Smooth muscle cell (in vitro differentiated cells): ENCODE results near the gene VDAC1. TPM values are rescaled to one million over a fixed set of nuclear protein-coding genes. Genes with fewer than 3 reads are reported as not detected.

Experiments
- DNase-seq: peaks from one replicate; lab custom pipeline; 2025; ENCODE audit not compliant: unreplicated experiment; lab: John Stamatoyannopoulos, UW
- H2AFZ ChIP-seq: fragments of 200-600 bp; sonication (generic); 2 replicates; pipeline ENCODE4 v1.6.0; 2016; ENCODE audit warnings: antibody characterized with exemption, low read depth, mild to moderate bottlenecking
- H3F3A ChIP-seq: fragments of 200-600 bp; sonication (generic); 2 replicates; pipeline ENCODE4 v1.6.0; 2017; ENCODE audit warnings: antibody characterized with exemption, low read depth
- H3K27ac ChIP-seq: fragments of 200-600 bp; sonication (generic); 2 replicates; pipeline ENCODE4 v1.5.1; 2016; ENCODE audit warnings: low read depth, mild to moderate bottlenecking
- H3K27me3 ChIP-seq: fragments of 200-600 bp; sonication (generic); 2 replicates; pipeline ENCODE4 v1.6.1; 2016; ENCODE audit warnings: low read depth, mild to moderate bottlenecking
- H3K36me3 ChIP-seq: fragments of 200-600 bp; sonication (generic); 2 replicates; pipeline ENCODE4 v1.5.1; 2016; ENCODE audit warnings: low read depth
- H3K4me1 ChIP-seq: fragments of 200-600 bp; sonication (generic); 2 replicates; pipeline ENCODE4 v1.5.1; 2016; ENCODE audit warnings: low read depth
- H3K4me2 ChIP-seq: fragments of 200-600 bp; sonication (generic); 2 replicates; pipeline ENCODE4 v1.6.0; 2016; ENCODE audit warnings: mild to moderate bottlenecking
- H3K4me3 ChIP-seq: fragments of 200-600 bp; sonication (generic); 2 replicates; pipeline ENCODE4 v1.5.1; 2016; ENCODE audit warnings: mild to moderate bottlenecking
- H3K79me2 ChIP-seq: fragments of 200-600 bp; sonication (generic); 2 replicates; pipeline ENCODE4 v1.6.0; 2016; ENCODE audit warnings: low read depth, mild to moderate bottlenecking
- H3K9ac ChIP-seq: fragments of 200-600 bp; sonication (generic); 2 replicates; pipeline ENCODE4 v1.6.0; 2016; ENCODE audit warnings: low read depth
- H3K9me3 ChIP-seq: fragments of 200-600 bp; sonication (generic); replicated peaks from 2 replicates; pipeline ENCODE4 v1.5.1; 2016; ENCODE audit warnings: low read depth
- H4K20me1 ChIP-seq: fragments of 200-600 bp; sonication (generic); 2 replicates; pipeline ENCODE4 v1.6.0; 2016; ENCODE audit warnings: low read depth
- CTCF ChIP-seq: fragments of 200-600 bp; sonication (generic); IDR thresholded peaks from 2 replicates; pipeline ENCODE4 v1.5.1; 2017; ENCODE audit warnings: borderline replicate concordance, mild to moderate bottlenecking, antibody characterized with exemption; ENCODE audit not compliant: insufficient read depth, poor library complexity, severe bottlenecking
- WGBS: methylation state at CpG from one replicate; pipeline ENCODE4 v1.1.7; 2016; ENCODE audit warnings: low lambda C conversion rate; 5-methylcytosine and 5-hydroxymethylcytosine counted together
- polyA plus RNA-seq: library from polyadenylated mRNA; unstranded; fragments of >200 nt; fragmentation: Nextera tagmentation; extraction: Ambion mirVana; gene quantifications from 2 replicates; pipeline ENCODE4 v1.2.1, GENCODE V29; 2016
- total RNA-seq: library from RNA; depleted of rRNA; stranded (reverse); fragments of >200 nt; gene quantifications from 2 replicates; pipeline ENCODE4 v1.2.3, GENCODE V29; 2014

Gene VDAC1
- total and polyA plus RNA-seq, 2 experiments from 2014 or later, result 221 to 252 TPM

DNA sequence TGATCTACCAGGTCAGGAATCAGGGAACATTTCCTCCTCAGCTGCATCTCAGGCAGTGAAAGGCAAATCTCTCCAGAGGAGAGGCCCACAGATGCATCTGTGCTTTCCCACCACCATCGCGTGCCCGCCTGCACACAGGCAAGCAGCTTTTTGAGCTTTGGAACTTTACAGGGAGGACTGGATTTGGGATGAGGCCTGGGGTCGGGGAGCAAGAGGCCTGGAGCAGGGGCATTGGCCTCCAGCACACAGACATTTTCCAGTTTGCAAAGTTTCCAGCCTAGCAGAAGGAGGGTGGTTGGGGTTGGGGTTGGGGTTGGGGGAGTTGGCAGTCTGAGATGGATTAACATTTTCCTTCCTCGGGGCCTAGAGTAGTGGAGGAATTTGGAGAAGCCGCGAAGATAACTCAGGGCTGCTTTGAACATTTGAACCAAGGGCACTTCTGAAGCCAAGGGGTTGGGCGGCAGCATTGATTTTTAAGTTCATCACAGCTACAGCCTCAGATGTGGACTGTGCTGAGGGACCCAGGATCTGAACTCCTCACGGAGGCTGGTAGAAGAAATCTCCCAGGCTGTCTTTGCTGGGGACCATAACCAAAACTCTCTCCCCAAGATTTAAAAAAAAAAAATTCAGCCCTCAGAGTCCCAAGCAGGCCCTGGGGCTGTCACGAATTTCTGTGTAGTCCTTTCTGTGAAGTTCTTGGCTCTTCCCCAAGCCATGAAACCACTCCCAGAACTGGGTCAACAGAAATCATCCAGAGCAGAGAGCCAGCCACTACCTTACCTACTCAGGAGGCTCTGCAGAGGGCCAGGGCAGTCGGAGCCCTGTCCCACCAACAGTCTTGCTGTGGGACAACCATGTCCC, 61.9 kb downstream of the VDAC1 start:
- Histone ChIP-seq H3K9ac (no peak overlapping the region), H3K4me1 (no peaks in the 10 kb centered on the region), H3K27me3 (no peaks in the 10 kb centered on the region), H3K79me2 (no peaks in the 10 kb centered on the region), H3K4me2 (no peak overlapping the region), H3F3A (no peaks in the 10 kb centered on the region), H3K27ac (no peak overlapping the region), H4K20me1 (no peaks in the 10 kb centered on the region), H3K4me3 (no peak overlapping the region), H3K36me3 (no peaks in the 10 kb centered on the region), H2AFZ (no peak overlapping the region), H3K9me3 (no peaks in the 10 kb centered on the region)
- no peak for TF ChIP-seq CTCF
- no peak for DNase-seq
- 65% methylated on average over 11 of the region's 11 CpGs for WGBS

- no peaks in the 10 kb centered on the region for H3K79me2 ChIP-seq
- no peak for DNase-seq
- no peak for TF ChIP-seq CTCF
- no peak overlapping the region for H2AFZ ChIP-seq
- H3K4me2 ChIP-seq, result no peak overlapping the region
- no peaks in the 10 kb centered on the region for H4K20me1 ChIP-seq
- no peak overlapping the region for H3K27ac ChIP-seq
- no peaks in the 10 kb centered on the region for H3K36me3 ChIP-seq
- WGBS, result 94% methylated on average over 8 of the region's 8 CpGs
- no peak overlapping the region for H3K4me3 ChIP-seq
- no peak overlapping the region for H3K9ac ChIP-seq
- no peaks in the 10 kb centered on the region for H3K9me3 ChIP-seq
- no peaks in the 10 kb centered on the region for H3F3A ChIP-seq
- no peaks in the 10 kb centered on the region for H3K4me1 ChIP-seq
- no peaks in the 10 kb centered on the region for H3K27me3 ChIP-seq
These were observed 63.1 kb downstream of the VDAC1 start for GRCh38 chr5:133941456-133942196.

DNA sequence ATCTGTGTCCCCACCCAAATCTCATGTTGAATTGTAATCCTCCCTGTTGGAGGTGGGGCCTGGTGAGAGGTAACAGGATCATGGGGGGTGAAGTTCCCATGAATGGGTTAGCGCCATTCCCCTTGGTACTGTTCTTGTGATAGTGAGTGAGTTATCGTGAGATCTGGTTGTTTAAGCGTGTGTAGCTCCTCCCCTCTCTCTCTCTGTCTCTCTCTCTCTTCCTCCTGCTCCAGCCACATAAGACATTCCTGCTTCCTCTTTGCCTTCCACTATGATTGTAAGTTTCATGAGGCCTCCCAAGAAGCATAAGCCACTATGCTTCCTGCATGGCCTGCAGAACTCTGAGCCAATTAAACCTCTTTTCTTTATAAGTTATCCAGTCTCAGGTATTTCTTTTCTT, 65.1 kb downstream of the VDAC1 start:
- Histone ChIP-seq H3F3A (no peaks in the 10 kb centered on the region), H3K79me2 (no peaks in the 10 kb centered on the region), H3K27me3 (no peaks in the 10 kb centered on the region), H3K4me2 (no peak overlapping the region), H3K4me3 (no peak overlapping the region), H3K27ac (no peak overlapping the region), H4K20me1 (no peaks in the 10 kb centered on the region), H3K4me1 (no peaks in the 10 kb centered on the region), H3K9ac (no peak overlapping the region), H3K9me3 (no peaks in the 10 kb centered on the region), H2AFZ (no peak overlapping the region), H3K36me3 (no peaks in the 10 kb centered on the region)
- 90% methylated on average over 3 of the region's 3 CpGs for WGBS
- TF ChIP-seq CTCF, result no peak
- DNase-seq, result no peak
